HG03469 (cell line): ENCODE measurements around the gene PTPRC.
A peak's percentile ranks its signal among the peaks of the same experiment; 100 is the strongest.

ENCODE experiments used
- ATAC-seq: cut with Tn5 transposase; IDR thresholded peaks from one replicate; pipeline ENCODE4 v1.9.1; 2021; ENCODE audit warnings: mild to moderate bottlenecking, moderate library complexity, moderate number of reproducible peaks; ENCODE audit not compliant: unreplicated experiment

The PTPRC gene

GRCh38 chr1:198641501-198641900 is 2.7 kb downstream of the PTPRC start:
- peak; percentile 41 for ATAC-seq

GRCh38 chr1:198641966-198642668 is 3.3 kb downstream of the PTPRC start:
- no peak for ATAC-seq

GRCh38 chr1:198642983-198643382 is 4.1 kb downstream of the PTPRC start:
- ATAC-seq, result no peak

GRCh38 chr1:198643808-198644207 is 5.0 kb downstream of the PTPRC start:
- no peak for ATAC-seq

GRCh38 chr1:198647055-198647454 is 8.2 kb downstream of the PTPRC start:
- no peak for ATAC-seq

- no peak for ATAC-seq
Measured at GRCh38 chr1:198648592-198648991, 9.8 kb downstream of the PTPRC start.

- no peak for ATAC-seq
Measured at GRCh38 chr1:198649232-198649967, 10.6 kb downstream of the PTPRC start.

GRCh38 chr1:198649968-198650338 is 11.1 kb downstream of the PTPRC start:
- ATAC-seq, result no peak

- ATAC-seq, result no peak
Measured at GRCh38 chr1:198650506-198650905, 11.7 kb downstream of the PTPRC start.

GRCh38 chr1:198651650-198652400 is 13.0 kb downstream of the PTPRC start:
- peak; percentile 32 for ATAC-seq

GRCh38 chr1:198653808-198654413 is 15.1 kb downstream of the PTPRC start:
- no peak for ATAC-seq

GRCh38 chr1:198655459-198656121 is 16.8 kb downstream of the PTPRC start:
- no peak for ATAC-seq

GRCh38 chr1:198656500-198656932 is 17.7 kb downstream of the PTPRC start:
- ATAC-seq, result no peak

- peak; percentile 31 for ATAC-seq
Measured at GRCh38 chr1:198657550-198658064, 18.8 kb downstream of the PTPRC start.

GRCh38 chr1:198660341-198661261 is 21.8 kb downstream of the PTPRC start:
- no peak for ATAC-seq

GRCh38 chr1:198662821-198663220 is 24.0 kb downstream of the PTPRC start:
- ATAC-seq, result no peak

GRCh38 chr1:198664068-198664788 is 25.4 kb downstream of the PTPRC start:
- ATAC-seq, result peak; percentile 25

- ATAC-seq, result no peak
Measured at GRCh38 chr1:198667186-198667585, 28.3 kb downstream of the PTPRC start.

- ATAC-seq, result no peak
Measured at GRCh38 chr1:198667807-198668206, 29.0 kb downstream of the PTPRC start.
